GM12891 (cell line): ENCODE measurements around the gene GNPTG.

Experiments
- PAX5 ChIP-seq: IDR thresholded peaks from 2 replicates; pipeline ENCODE4 v1.6.1; 2011; ENCODE audit warnings: low read length, moderate library complexity, mild to moderate bottlenecking; ENCODE audit not compliant: insufficient read depth, severe bottlenecking
- POLR2A ChIP-seq: IDR thresholded peaks from 2 replicates; pipeline ENCODE4 v1.6.1; 2011; ENCODE audit warnings: low read depth, low read length, control low read depth
- POLR2AphosphoS5 ChIP-seq: IDR thresholded peaks from 2 replicates; pipeline ENCODE4 v1.6.1; 2011; ENCODE audit warnings: low read depth, low read length, control low read depth
- POU2F2 ChIP-seq: IDR thresholded peaks from 2 replicates; pipeline ENCODE4 v1.6.1; 2011; ENCODE audit warnings: low read depth, mild to moderate bottlenecking, control low read depth, low read length, moderate library complexity
- TAF1 ChIP-seq: IDR thresholded peaks from 2 replicates; pipeline ENCODE4 v1.6.1; 2011; ENCODE audit warnings: low read depth, low read length, control low read depth

- TF ChIP-seq POLR2A (0 out of 2 replicates have a peak, but pooled peaks have one; percentile 15), TAF1 (no peak), POU2F2 (no peak), POLR2AphosphoS5 (peak; percentile 53), PAX5 (no peak)
Measured at GRCh38 chr16:1314399-1315068, 37.2 kb upstream of the GNPTG start.
